ENCODE data around the gene C16orf96.

GRCh38 chr16:4509420-4509819, 46.7 kb upstream of the C16orf96 start:
- TF ChIP-seq, protein P1, sequence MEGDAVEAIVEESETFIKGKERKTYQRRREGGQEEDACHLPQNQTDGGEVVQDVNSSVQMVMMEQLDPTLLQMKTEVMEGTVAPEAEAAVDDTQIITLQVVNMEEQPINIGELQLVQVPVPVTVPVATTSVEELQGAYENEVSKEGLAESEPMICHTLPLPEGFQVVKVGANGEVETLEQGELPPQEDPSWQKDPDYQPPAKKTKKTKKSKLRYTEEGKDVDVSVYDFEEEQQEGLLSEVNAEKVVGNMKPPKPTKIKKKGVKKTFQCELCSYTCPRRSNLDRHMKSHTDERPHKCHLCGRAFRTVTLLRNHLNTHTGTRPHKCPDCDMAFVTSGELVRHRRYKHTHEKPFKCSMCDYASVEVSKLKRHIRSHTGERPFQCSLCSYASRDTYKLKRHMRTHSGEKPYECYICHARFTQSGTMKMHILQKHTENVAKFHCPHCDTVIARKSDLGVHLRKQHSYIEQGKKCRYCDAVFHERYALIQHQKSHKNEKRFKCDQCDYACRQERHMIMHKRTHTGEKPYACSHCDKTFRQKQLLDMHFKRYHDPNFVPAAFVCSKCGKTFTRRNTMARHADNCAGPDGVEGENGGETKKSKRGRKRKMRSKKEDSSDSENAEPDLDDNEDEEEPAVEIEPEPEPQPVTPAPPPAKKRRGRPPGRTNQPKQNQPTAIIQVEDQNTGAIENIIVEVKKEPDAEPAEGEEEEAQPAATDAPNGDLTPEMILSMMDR (IDR thresholded peaks at IDR 0.05; ENCODE audit: borderline replicate concordance, extremely low read depth, low read length, poor library complexity, severe bottlenecking): no peak
- TF ChIP-seq EZH2 (IDR thresholded peaks at IDR 0.05; ENCODE audit: borderline replicate concordance, low read depth, low read length, severe bottlenecking): no peak
